Measurements from ENCODE around the gene PDC. TPM values are rescaled to one million over a fixed set of nuclear protein-coding genes. Genes with fewer than 3 reads are reported as not detected.

The PDC gene
- total and polyA plus RNA-seq, 2 donors (not counting 3 experiments of a cell fraction or from before 2014, with no cell fraction given) = not detected

DNA sequence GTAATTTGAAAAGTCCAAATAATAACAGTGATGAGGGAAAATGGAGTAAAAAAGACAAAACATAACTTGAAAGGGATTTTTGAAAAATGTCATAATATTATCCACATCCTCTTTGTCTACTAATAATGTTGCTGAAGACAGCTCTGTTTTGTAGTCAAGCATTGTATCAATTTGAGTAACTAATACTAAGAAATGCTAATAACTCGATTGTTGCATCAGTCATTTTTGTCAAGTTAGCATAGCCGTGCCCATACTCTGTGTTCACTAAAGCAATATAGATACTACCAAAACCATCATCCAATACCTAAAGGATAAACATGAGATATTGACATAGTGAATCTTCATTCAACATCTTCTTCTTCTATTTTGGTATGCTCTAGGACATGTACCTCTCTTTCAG is 17.3 kb downstream of the PDC start:
- Histone ChIP-seq H3K4me1 (ENCODE audit: control insufficient read depth, extremely low read depth, insufficient read depth, low read length) (peaks cover 34% of the 10 kb centered on the region), H3K27me3 (ENCODE audit: control insufficient read depth in 2 of 2, insufficient read depth in 2 of 2, low read length in 2 of 2) (no peaks in the 10 kb centered on the region), H2AFZ (ENCODE audit: low read depth, low read length) (no peak overlapping the region), H3K27ac (ENCODE audit: insufficient read depth, low read depth, low read length) (no peak overlapping the region), H3K9me1 (replicated peaks; ENCODE audit: control insufficient read depth, extremely low read depth, insufficient read depth, low read length) (no peaks in the 10 kb centered on the region), H3K4me3 (replicated peaks in 1 of 3; ENCODE audit: insufficient read depth in 1 of 3, low read depth in 1 of 3, low read length in 3 of 3) (no peak overlapping the region), H4K20me1 (replicated peaks; ENCODE audit: control insufficient read depth, extremely low read depth, insufficient read depth, low read length) (no peaks in the 10 kb centered on the region), H3K4me2 (ENCODE audit: insufficient read depth, low read length) (no peak overlapping the region), H3K36me3 (ENCODE audit: control insufficient read depth in 2 of 2, extremely low read depth in 1 of 2, insufficient read depth in 2 of 2, low read length in 2 of 2) (no peaks in the 10 kb centered on the region), H3K9me3 (replicated peaks; ENCODE audit: control insufficient read depth, insufficient read depth, low read length) (no peaks in the 10 kb centered on the region), H3K79me2 (ENCODE audit: control insufficient read depth, insufficient read depth, low read length) (no peaks in the 10 kb centered on the region), H3K9ac (replicated peaks; ENCODE audit: extremely low read depth, insufficient read depth, low read length) (no peak overlapping the region)
- dilution Hi-C loops (cut with MboI; ENCODE audit: extremely low pct_ligation_motif_present, low sequenced_read_pairs) = no loop called here
- DNase-seq (ENCODE audit: low read depth, low spot score) = no peak
- ChIA-PET CTCF (interaction anchor here (1.8 kb wide), 1 partner anchor 68 kb away, joined by 5 read pairs; the partner anchor contains the start of genes ODR4 and TPR), POLR2A (no interaction called here)
- no peak for FAIRE-seq
- intact Hi-C loops (cut with micrococcal nuclease) = loop anchor here (1.0 kb wide), 1 partner anchor 33 kb away; no protein-coding TSS in a partner anchor
- BruUV-seq (replicated peaks) = no TSS peak
- TF ChIP-seq POLR2AphosphoS5 (IDR thresholded peaks at IDR 0.05; ENCODE audit: insufficient read depth, low read depth, low read length) (no peak), JUN (IDR thresholded peaks at IDR 0.05; ENCODE audit: borderline replicate concordance, insufficient read depth, insufficient read length, low read depth) (no peak), EZH2 (IDR thresholded peaks at IDR 0.05; ENCODE audit: borderline replicate concordance, low read depth, low read length, severe bottlenecking) (no peak), FOS (IDR thresholded peaks at IDR 0.05; ENCODE audit: borderline replicate concordance, insufficient read depth, low read length) (no peak), POLR2A (IDR thresholded peaks at IDR 0.05; ENCODE audit: low read depth, low read length) (no peak), GATA2 (IDR thresholded peaks at IDR 0.05; ENCODE audit: insufficient read depth, insufficient read length, low read depth, low read length) (no peak), MAX (IDR thresholded peaks at IDR 0.05; ENCODE audit: insufficient read depth, insufficient read length) (no peak), MYC (IDR thresholded peaks at IDR 0.05; ENCODE audit: low read depth, low read length) (no peak)
- TF ChIP-seq, protein P1, sequence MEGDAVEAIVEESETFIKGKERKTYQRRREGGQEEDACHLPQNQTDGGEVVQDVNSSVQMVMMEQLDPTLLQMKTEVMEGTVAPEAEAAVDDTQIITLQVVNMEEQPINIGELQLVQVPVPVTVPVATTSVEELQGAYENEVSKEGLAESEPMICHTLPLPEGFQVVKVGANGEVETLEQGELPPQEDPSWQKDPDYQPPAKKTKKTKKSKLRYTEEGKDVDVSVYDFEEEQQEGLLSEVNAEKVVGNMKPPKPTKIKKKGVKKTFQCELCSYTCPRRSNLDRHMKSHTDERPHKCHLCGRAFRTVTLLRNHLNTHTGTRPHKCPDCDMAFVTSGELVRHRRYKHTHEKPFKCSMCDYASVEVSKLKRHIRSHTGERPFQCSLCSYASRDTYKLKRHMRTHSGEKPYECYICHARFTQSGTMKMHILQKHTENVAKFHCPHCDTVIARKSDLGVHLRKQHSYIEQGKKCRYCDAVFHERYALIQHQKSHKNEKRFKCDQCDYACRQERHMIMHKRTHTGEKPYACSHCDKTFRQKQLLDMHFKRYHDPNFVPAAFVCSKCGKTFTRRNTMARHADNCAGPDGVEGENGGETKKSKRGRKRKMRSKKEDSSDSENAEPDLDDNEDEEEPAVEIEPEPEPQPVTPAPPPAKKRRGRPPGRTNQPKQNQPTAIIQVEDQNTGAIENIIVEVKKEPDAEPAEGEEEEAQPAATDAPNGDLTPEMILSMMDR (IDR thresholded peaks at IDR 0.05; ENCODE audit: extremely low read depth in 1 of 2, insufficient read depth in 1 of 2, low read depth in 1 of 2, low read length in 2 of 2) = no peak

Data from endothelial cell of umbilical vein (primary cell).